Keratinocyte (primary cell): Measurements from ENCODE around the gene POLE2.

Experiments
- EZH2 ChIP-seq: IDR thresholded peaks from one replicate; pipeline ENCODE4 v1.6.1; 2012; ENCODE audit warnings: inconsistent platforms, mild to moderate bottlenecking, low read length, moderate library complexity
- TF ChIP-seq, protein P1 (sequence below), 3 experiments: IDR thresholded peaks in 1 of 3; conservative IDR thresholded peaks in 1 of 3; optimal IDR thresholded peaks in 1 of 3; 2 replicates in 2 of 3; 3 replicates in 1 of 3; pipeline versions ENCODE3 to v1.5.1; 2011; ENCODE audit warnings: low read length in 3 of 3, mild to moderate bottlenecking in 3 of 3, moderate library complexity in 2 of 3, control low read depth in 1 of 3, inconsistent platforms in 1 of 3; ENCODE audit not compliant: insufficient read depth in 2 of 3; ENCODE audit errors: extremely low read depth in 1 of 3

DNA sequence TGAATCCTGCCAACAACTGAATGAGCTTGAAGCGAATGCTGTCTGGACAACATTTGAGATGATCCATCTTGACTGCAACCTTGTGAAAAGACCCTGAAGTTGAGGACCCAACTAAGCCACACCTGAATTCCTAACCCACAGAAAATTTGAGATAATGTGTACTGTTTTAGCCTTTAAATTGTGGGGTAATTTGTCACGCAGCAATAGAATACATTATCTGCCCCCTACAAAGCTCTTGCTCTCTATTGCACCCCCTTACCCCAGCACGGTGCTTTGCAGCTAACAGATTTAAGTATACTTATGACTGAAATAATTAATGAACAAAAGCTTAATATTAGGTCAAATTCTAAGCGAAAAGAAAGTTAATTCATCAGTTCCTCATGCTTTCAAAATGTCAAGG, 1.6 kb downstream of the POLE2 start:
- TF ChIP-seq, protein P1, sequence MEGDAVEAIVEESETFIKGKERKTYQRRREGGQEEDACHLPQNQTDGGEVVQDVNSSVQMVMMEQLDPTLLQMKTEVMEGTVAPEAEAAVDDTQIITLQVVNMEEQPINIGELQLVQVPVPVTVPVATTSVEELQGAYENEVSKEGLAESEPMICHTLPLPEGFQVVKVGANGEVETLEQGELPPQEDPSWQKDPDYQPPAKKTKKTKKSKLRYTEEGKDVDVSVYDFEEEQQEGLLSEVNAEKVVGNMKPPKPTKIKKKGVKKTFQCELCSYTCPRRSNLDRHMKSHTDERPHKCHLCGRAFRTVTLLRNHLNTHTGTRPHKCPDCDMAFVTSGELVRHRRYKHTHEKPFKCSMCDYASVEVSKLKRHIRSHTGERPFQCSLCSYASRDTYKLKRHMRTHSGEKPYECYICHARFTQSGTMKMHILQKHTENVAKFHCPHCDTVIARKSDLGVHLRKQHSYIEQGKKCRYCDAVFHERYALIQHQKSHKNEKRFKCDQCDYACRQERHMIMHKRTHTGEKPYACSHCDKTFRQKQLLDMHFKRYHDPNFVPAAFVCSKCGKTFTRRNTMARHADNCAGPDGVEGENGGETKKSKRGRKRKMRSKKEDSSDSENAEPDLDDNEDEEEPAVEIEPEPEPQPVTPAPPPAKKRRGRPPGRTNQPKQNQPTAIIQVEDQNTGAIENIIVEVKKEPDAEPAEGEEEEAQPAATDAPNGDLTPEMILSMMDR (optimal IDR thresholded peaks at IDR 0.05 in 1 of 3, IDR thresholded peaks at IDR 0.05 in 1 of 3, conservative IDR thresholded peaks at IDR 0.05 in 1 of 3; ENCODE audit: extremely low read depth in 1 of 3, insufficient read depth in 2 of 3, low read length in 3 of 3), result no peak
- no peak for TF ChIP-seq EZH2
